Non-pigmented ciliary epithelial cell (primary cell): Measurements from ENCODE around the gene ZKSCAN2.

Experiments used
- DNase-seq: peaks from one replicate; pipeline ENCODE4 v3.0.0-alpha.2; 2010; ENCODE audit warnings: low read depth

ZKSCAN2 gene

GRCh38 chr16:25223964-25224363, 33.7 kb downstream of the ZKSCAN2 start:
- DNase-seq, result no peak

- no peak for DNase-seq
Measured at GRCh38 chr16:25222959-25223358, 34.7 kb downstream of the ZKSCAN2 start.

- no peak for DNase-seq
Measured at GRCh38 chr16:25219070-25219737, 38.4 kb downstream of the ZKSCAN2 start.

- no peak for DNase-seq
Measured at GRCh38 chr16:25217921-25218320, 39.7 kb downstream of the ZKSCAN2 start.

- no peak for DNase-seq
Measured at GRCh38 chr16:25217112-25217511, 40.5 kb downstream of the ZKSCAN2 start.

GRCh38 chr16:25213709-25214397, 43.8 kb downstream of the ZKSCAN2 start:
- DNase-seq, result no peak

- DNase-seq, result no peak
Measured at GRCh38 chr16:25212636-25213035, 45.0 kb downstream of the ZKSCAN2 start.

- DNase-seq, result peak; percentile 75
Measured at GRCh38 chr16:25210758-25211157, 46.9 kb downstream of the ZKSCAN2 start.

GRCh38 chr16:25199457-25199856, 58.2 kb downstream of the ZKSCAN2 start:
- no peak for DNase-seq

GRCh38 chr16:25198021-25198420, 59.6 kb downstream of the ZKSCAN2 start:
- no peak for DNase-seq

GRCh38 chr16:25194273-25194878, 63.3 kb downstream of the ZKSCAN2 start:
- no peak for DNase-seq

GRCh38 chr16:25192096-25192495, 65.5 kb downstream of the ZKSCAN2 start:
- DNase-seq, result no peak

GRCh38 chr16:25189305-25189704, 68.3 kb downstream of the ZKSCAN2 start:
- no peak for DNase-seq

GRCh38 chr16:25187491-25187795, 70.2 kb downstream of the ZKSCAN2 start:
- no peak for DNase-seq
